GM23338 (cell line): ENCODE data around the gene COL8A1. TPM values are rescaled to one million over a fixed set of nuclear protein-coding genes. Genes with fewer than 3 reads are reported as not detected.

ENCODE experiments used
- ATAC-seq: fragments of 200-7000 bp; cut with Tn5 transposase; 3 replicates; pipeline ENCODE4 v1.9.1; 2020
- DNase-seq: peaks from one replicate; pipeline ENCODE4 v3.0.0-alpha.2; 2015; ENCODE audit warnings: low spot score
- H2AFZ ChIP-seq: fragments of 200-600 bp; sonication (generic); 2 replicates; pipeline ENCODE4 v1.8.0; 2016; ENCODE audit warnings: antibody characterized with exemption, mild to moderate bottlenecking, moderate library complexity
- H3F3A ChIP-seq: fragments of 200-600 bp; sonication (generic); replicated peaks from 2 replicates; pipeline ENCODE4 v1.8.0; 2017; ENCODE audit warnings: antibody characterized with exemption, mixed run types, low read depth
- H3K27ac ChIP-seq: fragments of 200-600 bp; sonication (generic); 2 replicates; pipeline ENCODE4 v1.6.1; 2016; ENCODE audit warnings: low read depth
- H3K27me3 ChIP-seq: fragments of 200-600 bp; sonication (generic); 2 replicates; pipeline ENCODE4 v1.8.0; 2016; ENCODE audit warnings: mild to moderate bottlenecking, mixed run types, moderate library complexity; ENCODE audit not compliant: insufficient read depth
- H3K36me3 ChIP-seq: fragments of 200-600 bp; sonication (generic); 2 replicates; pipeline ENCODE4 v1.8.0; 2016; ENCODE audit warnings: mild to moderate bottlenecking; ENCODE audit not compliant: insufficient read depth
- H3K4me1 ChIP-seq: fragments of 200-600 bp; sonication (generic); 2 replicates; pipeline ENCODE4 v1.8.0; 2016; ENCODE audit warnings: mild to moderate bottlenecking, moderate library complexity; ENCODE audit not compliant: insufficient read depth
- H3K4me2 ChIP-seq: fragments of 200-600 bp; sonication (generic); 2 replicates; pipeline ENCODE4 v1.7.1; 2017; ENCODE audit warnings: mixed run types
- H3K4me3 ChIP-seq: fragments of 200-600 bp; sonication (generic); 2 replicates; pipeline ENCODE4 v1.6.1; 2016; ENCODE audit warnings: mixed run types
- H3K79me2 ChIP-seq: fragments of 200-600 bp; sonication (generic); replicated peaks from 2 replicates; pipeline ENCODE4 v1.8.0; 2017; ENCODE audit warnings: mild to moderate bottlenecking; ENCODE audit not compliant: insufficient read depth
- H3K9me2 ChIP-seq: fragments of 200-600 bp; sonication (generic); 2 replicates; pipeline ENCODE4 v1.8.0; 2017; ENCODE audit not compliant: insufficient read depth
- H4K20me1 ChIP-seq: fragments of 200-600 bp; sonication (generic); replicated peaks from 2 replicates; pipeline ENCODE4 v1.8.0; 2017; ENCODE audit warnings: mild to moderate bottlenecking; ENCODE audit not compliant: insufficient read depth
- H3K27ac Mint-ChIP-seq: 2 replicates; pipeline ENCODE4 v1.8.0; 2020; ENCODE audit warnings: inconsistent platforms, mild to moderate bottlenecking, moderate library complexity, mixed read lengths
- H3K27me3 Mint-ChIP-seq: 3 replicates; pipeline ENCODE4 v1.8.0; 2022; ENCODE audit warnings: low read depth, mild to moderate bottlenecking, moderate library complexity, mixed read lengths, inconsistent platforms; ENCODE audit not compliant: insufficient read depth, poor library complexity
- H3K36me3 Mint-ChIP-seq: 3 replicates; pipeline ENCODE4 v1.8.0; 2021; ENCODE audit warnings: low read depth, mild to moderate bottlenecking, inconsistent platforms, moderate library complexity, mixed read lengths
- H3K4me1 Mint-ChIP-seq: 3 replicates; pipeline ENCODE4 v1.8.0; 2020; ENCODE audit warnings: mild to moderate bottlenecking, inconsistent platforms, mixed read lengths
- H3K4me3 Mint-ChIP-seq: 3 replicates; pipeline ENCODE4 v1.8.0; 2021; ENCODE audit warnings: moderate library complexity, mild to moderate bottlenecking, inconsistent platforms, mixed read lengths
- H3K9me3 Mint-ChIP-seq: 3 replicates; pipeline ENCODE4 v1.8.0; 2020; ENCODE audit warnings: moderate library complexity, mild to moderate bottlenecking, inconsistent platforms, mixed read lengths
- CREB1 ChIP-seq: fragments of 250-450 bp; sonication (Bioruptor Pico); IDR thresholded peaks from 2 replicates; pipeline ENCODE4 v1.5.0; 2020; ENCODE audit warnings: low read depth, mild to moderate bottlenecking, moderate library complexity
- CTCF ChIP-seq, 2 experiments: fragments of 200-600 bp in 1 of 2; sonication (generic) in 1 of 2; conservative IDR thresholded peaks; 2 replicates each; pipeline versions ENCODE4 v1.5.1 to v1.6.1; 2016 to 2017; ENCODE audit warnings: antibody characterized with exemption in 2 of 2, low read depth in 2 of 2, mild to moderate bottlenecking in 2 of 2, moderate library complexity in 1 of 2
- JUNB ChIP-seq: IDR thresholded peaks from one replicate; pipeline ENCODE4 v1.6.1; 2016; ENCODE audit warnings: antibody characterized with exemption; ENCODE audit not compliant: unreplicated experiment
- NANOG ChIP-seq: IDR thresholded peaks from 2 replicates; pipeline ENCODE4 v1.6.1; 2016; ENCODE audit warnings: antibody characterized with exemption, borderline replicate concordance
- POLR2AphosphoS5 ChIP-seq: IDR thresholded peaks from 2 replicates; pipeline ENCODE4 v1.6.1; 2016; ENCODE audit warnings: antibody characterized with exemption, low read depth
- STAT1 ChIP-seq: IDR thresholded peaks from one replicate; pipeline ENCODE4 v1.6.1; 2016; ENCODE audit warnings: antibody characterized with exemption; ENCODE audit not compliant: unreplicated experiment
- ZNF114 ChIP-seq: fragments of 250-450 bp; sonication (Bioruptor Pico); IDR thresholded peaks from 2 replicates; pipeline ENCODE4 v1.5.0; 2020; ENCODE audit warnings: mild to moderate bottlenecking, moderate library complexity
- ZNF331 ChIP-seq: fragments of 250-450 bp; sonication (Bioruptor Pico); IDR thresholded peaks from 2 replicates; pipeline ENCODE4 v1.5.0; 2020; ENCODE audit warnings: low read depth, mild to moderate bottlenecking, moderate library complexity
- polyA plus RNA-seq: library from polyadenylated mRNA; unstranded; fragments of >200 nt; fragmentation: Nextera tagmentation; extraction: Ambion mirVana; gene quantifications from 2 replicates; pipeline ENCODE4 v1.2.1, GENCODE V29; 2016
- total RNA-seq: library from RNA; depleted of rRNA; stranded (reverse); fragments of >200 nt; shearing (Covaris generic); gene quantifications from 2 replicates; pipeline ENCODE4 v1.2.3, GENCODE V29; 2014
- TF ChIP-seq, protein P1 (sequence below): IDR thresholded peaks from one replicate; pipeline ENCODE4 v1.6.1; 2018; ENCODE audit warnings: antibody characterized with exemption; ENCODE audit not compliant: unreplicated experiment

The COL8A1 gene
- total and polyA plus RNA-seq, 2 experiments from 2014 or later, result 0.26 to 0.97 TPM

GRCh38 chr3:99833617-99834205 is 195.3 kb downstream of the COL8A1 start (continued):
- TF ChIP-seq, protein P1, sequence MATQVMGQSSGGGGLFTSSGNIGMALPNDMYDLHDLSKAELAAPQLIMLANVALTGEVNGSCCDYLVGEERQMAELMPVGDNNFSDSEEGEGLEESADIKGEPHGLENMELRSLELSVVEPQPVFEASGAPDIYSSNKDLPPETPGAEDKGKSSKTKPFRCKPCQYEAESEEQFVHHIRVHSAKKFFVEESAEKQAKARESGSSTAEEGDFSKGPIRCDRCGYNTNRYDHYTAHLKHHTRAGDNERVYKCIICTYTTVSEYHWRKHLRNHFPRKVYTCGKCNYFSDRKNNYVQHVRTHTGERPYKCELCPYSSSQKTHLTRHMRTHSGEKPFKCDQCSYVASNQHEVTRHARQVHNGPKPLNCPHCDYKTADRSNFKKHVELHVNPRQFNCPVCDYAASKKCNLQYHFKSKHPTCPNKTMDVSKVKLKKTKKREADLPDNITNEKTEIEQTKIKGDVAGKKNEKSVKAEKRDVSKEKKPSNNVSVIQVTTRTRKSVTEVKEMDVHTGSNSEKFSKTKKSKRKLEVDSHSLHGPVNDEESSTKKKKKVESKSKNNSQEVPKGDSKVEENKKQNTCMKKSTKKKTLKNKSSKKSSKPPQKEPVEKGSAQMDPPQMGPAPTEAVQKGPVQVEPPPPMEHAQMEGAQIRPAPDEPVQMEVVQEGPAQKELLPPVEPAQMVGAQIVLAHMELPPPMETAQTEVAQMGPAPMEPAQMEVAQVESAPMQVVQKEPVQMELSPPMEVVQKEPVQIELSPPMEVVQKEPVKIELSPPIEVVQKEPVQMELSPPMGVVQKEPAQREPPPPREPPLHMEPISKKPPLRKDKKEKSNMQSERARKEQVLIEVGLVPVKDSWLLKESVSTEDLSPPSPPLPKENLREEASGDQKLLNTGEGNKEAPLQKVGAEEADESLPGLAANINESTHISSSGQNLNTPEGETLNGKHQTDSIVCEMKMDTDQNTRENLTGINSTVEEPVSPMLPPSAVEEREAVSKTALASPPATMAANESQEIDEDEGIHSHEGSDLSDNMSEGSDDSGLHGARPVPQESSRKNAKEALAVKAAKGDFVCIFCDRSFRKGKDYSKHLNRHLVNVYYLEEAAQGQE, result no peak
- no peak for TF ChIP-seq POLR2AphosphoS5
- TF ChIP-seq CREB1, result no peak
- TF ChIP-seq ZNF331 (CRISPR knock-in tag), result no peak
- no peak for TF ChIP-seq STAT1
- TF ChIP-seq JUNB, result no peak

- no peak overlapping the region for H3K27ac ChIP-seq
- H3K27me3 ChIP-seq, result no peaks in the 10 kb centered on the region
- ATAC-seq (no peak), DNase-seq (no peak)
- Mint-ChIP-seq H3K27ac (no peak overlapping the region), H3K36me3 (no peaks in the 10 kb centered on the region), H3K4me3 (no peak overlapping the region), H3K4me1 (no peaks in the 10 kb centered on the region; the same call in 2 of the 3 replicates), H3K27me3 (no peaks in the 10 kb centered on the region), H3K9me3 (no peaks in the 10 kb centered on the region)
- H3K4me3 ChIP-seq, result no peak overlapping the region
- no peaks in the 10 kb centered on the region for H3F3A ChIP-seq
- no peaks in the 10 kb centered on the region for H3K36me3 ChIP-seq
- H4K20me1 ChIP-seq, result peaks cover 11% of the 10 kb centered on the region; the same call in 1 of the 2 replicates
- H3K4me2 ChIP-seq, result no peak overlapping the region
- H3K79me2 ChIP-seq, result peaks cover 83% of the 10 kb centered on the region
- H2AFZ ChIP-seq, result no peak overlapping the region
- peaks cover 4% of the 10 kb centered on the region; the same call in 1 of the 2 replicates for H3K4me1 ChIP-seq
- TF ChIP-seq CTCF (conservative IDR thresholded peaks at IDR 0.05; ENCODE audit: low read depth in 2 of 2) (no peak), ZNF114 (no peak), STAT1 (no peak), JUNB (no peak), NANOG (no peak), ZNF331 (CRISPR knock-in tag) (no peak)
- no peaks in the 10 kb centered on the region for H3K9me2 ChIP-seq
Measured at GRCh38 chr3:99834211-99834957, 196.0 kb downstream of the COL8A1 start.
